Uterus (tissue), 4 donors: ENCODE data around the gene TRIM3. TPM values are rescaled to one million over a fixed set of nuclear protein-coding genes. Genes with fewer than 3 reads are reported as not detected.

Experiments used
- DNase-seq, 2 donors: peaks; one replicate each; pipeline ENCODE4 v3.0.0-alpha.2; 2019 to 2020
- H3K27ac ChIP-seq, 2 donors: fragments of 200-600 bp; sonication (generic); 1 replicate in 1 of 2; 2 replicates in 1 of 2; pipeline ENCODE4 v1.5.1; 2016 to 2018
- H3K27me3 ChIP-seq, 2 donors: fragments of 200-600 bp; sonication (generic); one replicate each; pipeline ENCODE4 v1.5.1; 2018 to 2019; ENCODE audit warnings: control low read depth in 1 of 2
- H3K36me3 ChIP-seq, 2 donors: fragments of 200-600 bp; sonication (generic); one replicate each; pipeline ENCODE4 v1.5.1; 2019; ENCODE audit warnings: control low read depth in 1 of 2
- H3K4me1 ChIP-seq, 2 donors: fragments of 200-600 bp; sonication (generic); one replicate each; pipeline ENCODE4 v1.5.1; 2018 to 2019; ENCODE audit warnings: control low read depth in 1 of 2
- H3K4me3 ChIP-seq, 2 donors: fragments of 200-600 bp; sonication (generic); 1 replicate in 1 of 2; 2 replicates in 1 of 2; pipeline ENCODE4 v1.5.1; 2018 to 2019; ENCODE audit warnings: mild to moderate bottlenecking in 1 of 2
- H3K9me3 ChIP-seq, 2 donors: fragments of 200-600 bp; sonication (generic); one replicate each; pipeline ENCODE4 v1.5.1; 2019; ENCODE audit warnings: control low read depth in 1 of 2
- CTCF ChIP-seq, 4 experiments: fragments of 200-600 bp in 2 of 4; fragments of 450-650 bp in 2 of 4; sonication (generic) in 2 of 4; IDR thresholded peaks; one replicate each; pipeline ENCODE4 v1.5.1; 2016 to 2019; ENCODE audit warnings: antibody characterized with exemption in 4 of 4, mild to moderate bottlenecking in 2 of 4, moderate library complexity in 1 of 4
- POLR2A ChIP-seq, 2 donors: fragments of 450-650 bp; IDR thresholded peaks; one replicate each; pipeline ENCODE4 v1.6.1; 2016; ENCODE audit warnings: antibody characterized with exemption in 2 of 2, mild to moderate bottlenecking in 1 of 2, moderate library complexity in 1 of 2
- intact Hi-C: fragments of 100-400 bp; cut with DNase I; formaldehyde crosslinking; loops from one replicate; pipeline ENCODE4 v1.15.1; 2023; ENCODE audit warnings: low total_unique reads
- total RNA-seq, 4 donors: library from RNA; depleted of rRNA in 3 of 4; stranded (reverse); fragments of >200 nt in 3 of 4; gene quantifications; one replicate each; pipeline versions ENCODE4 v1.1.0 to v1.2.4, GENCODE V29; 2014 to 2023
- donor health status: DM: yes; HTN: yes; CAD: no.

The TRIM3 gene
- total RNA-seq, 4 donors from 2014 or later, result 9.5 to 42.4 (median 29.6) TPM

GRCh38 chr11:6433998-6434660, 39.6 kb downstream of the TRIM3 start:
- H3K36me3 ChIP-seq, result no peaks in the 10 kb centered on the region
- no peak overlapping the region for H3K4me3 ChIP-seq
- no peak for DNase-seq
- TF ChIP-seq POLR2A (IDR thresholded peaks at IDR 0.05) (no peak), CTCF (IDR thresholded peaks at IDR 0.05) (no peak)
- no peaks in the 10 kb centered on the region for H3K27me3 ChIP-seq
- no peaks in the 10 kb centered on the region for H3K9me3 ChIP-seq
- no peaks in the 10 kb centered on the region for H3K4me1 ChIP-seq
- H3K27ac ChIP-seq, result no peak overlapping the region
- intact Hi-C loops, result no loop called here

GRCh38 chr11:6431861-6432260, 41.9 kb downstream of the TRIM3 start:
- intact Hi-C loops, result no loop called here
- DNase-seq, result no peak
- no peak overlapping the region for H3K4me3 ChIP-seq
- H3K27ac ChIP-seq, result no peak overlapping the region
- H3K27me3 ChIP-seq, result no peaks in the 10 kb centered on the region
- no peak for TF ChIP-seq POLR2A (IDR thresholded peaks at IDR 0.05)
- TF ChIP-seq CTCF (IDR thresholded peaks at IDR 0.05), result no peak
- no peaks in the 10 kb centered on the region for H3K9me3 ChIP-seq
- no peaks in the 10 kb centered on the region for H3K36me3 ChIP-seq
- no peaks in the 10 kb centered on the region for H3K4me1 ChIP-seq

- H3K9me3 ChIP-seq, result no peaks in the 10 kb centered on the region
- intact Hi-C loops, result no loop called here
- no peaks in the 10 kb centered on the region for H3K36me3 ChIP-seq
- H3K4me1 ChIP-seq, result no peaks in the 10 kb centered on the region
- no peak overlapping the region for H3K27ac ChIP-seq
- no peaks in the 10 kb centered on the region for H3K27me3 ChIP-seq
- no peak for DNase-seq
- TF ChIP-seq POLR2A (IDR thresholded peaks at IDR 0.05), result no peak
- TF ChIP-seq CTCF (IDR thresholded peaks at IDR 0.05), result no peak
- no peak overlapping the region for H3K4me3 ChIP-seq
These were observed 46.2 kb downstream of the TRIM3 start for GRCh38 chr11:6427516-6427915.

DNA sequence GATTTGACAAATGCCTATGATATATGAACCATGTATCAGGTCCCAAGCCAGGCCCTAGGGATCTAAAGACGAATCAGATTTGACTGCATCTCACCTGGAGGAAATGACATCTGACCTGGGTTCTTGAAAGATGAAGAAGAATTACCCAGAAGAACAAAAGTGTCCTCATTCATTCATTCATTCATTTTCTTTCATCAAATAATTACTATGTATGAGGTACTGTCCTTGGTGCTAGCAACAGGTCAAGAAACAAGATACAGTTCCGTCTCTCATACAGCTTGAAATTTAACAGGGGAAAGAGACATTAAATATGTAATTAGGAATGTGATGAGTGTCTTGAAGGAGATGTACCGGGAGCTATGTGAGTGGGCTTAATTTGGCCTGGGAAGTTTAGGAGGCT, 53.1 kb downstream of the TRIM3 start:
- intact Hi-C loops, result no loop called here
- TF ChIP-seq CTCF (IDR thresholded peaks at IDR 0.05) (no peak), POLR2A (IDR thresholded peaks at IDR 0.05) (no peak)
- Histone ChIP-seq H3K4me1 (peaks cover 0 to 6% of the 10 kb centered on the region in 2 donors), H3K27ac (no peak overlapping the region), H3K9me3 (no peaks in the 10 kb centered on the region), H3K36me3 (no peaks in the 10 kb centered on the region), H3K4me3 (no peak overlapping the region), H3K27me3 (no peaks in the 10 kb centered on the region)
- no peak for DNase-seq

DNA sequence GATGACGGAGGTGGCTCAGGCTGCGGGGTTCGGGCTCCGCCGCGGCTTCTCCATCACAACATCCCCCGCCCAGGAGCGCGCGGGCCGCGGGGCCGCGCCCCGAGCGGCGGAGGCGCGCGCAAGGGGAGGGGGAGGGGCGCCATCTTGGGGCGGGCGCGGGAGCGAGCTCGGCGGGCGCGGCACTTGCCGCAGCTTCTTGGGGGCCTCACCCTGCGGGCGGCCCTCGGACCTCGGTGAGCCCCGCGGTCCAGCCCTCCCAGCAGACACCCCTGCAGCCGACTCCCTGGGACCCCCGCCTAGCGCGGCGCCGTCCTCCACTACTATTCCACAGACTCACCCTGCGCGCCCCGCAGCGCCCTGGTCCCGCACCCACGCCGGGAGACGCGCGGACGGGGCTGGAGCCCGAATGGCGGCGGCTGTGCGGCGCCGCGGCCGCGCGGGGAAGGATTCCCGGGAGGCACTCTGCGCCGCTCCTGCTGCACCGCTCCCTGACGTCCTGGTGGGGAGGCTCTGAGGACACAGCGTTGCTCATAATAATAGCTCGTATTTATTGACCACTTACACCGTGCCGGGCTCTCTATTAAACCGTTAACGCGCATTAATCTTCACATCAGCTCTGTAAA, 54.6 kb downstream of the TRIM3 start, which contains the start of gene APBB1:
Gene APBB1 (minus strand): TSS at position 86 of the 623 bp plus-strand sequence. CDS start 7,747 bp downstream, outside the sequence.
- intact Hi-C loops, result no loop called here
- peak; percentile 65 to 82 for DNase-seq

More for the DNA sequence above, 54.6 kb downstream of the TRIM3 start, which contains the start of gene APBB1:
- no peaks in the 10 kb centered on the region for H3K27me3 ChIP-seq
- H3K36me3 ChIP-seq, result no peaks in the 10 kb centered on the region
- no peaks in the 10 kb centered on the region for H3K9me3 ChIP-seq
- H3K4me1 ChIP-seq, result peaks cover 0 to 6% of the 10 kb centered on the region in 2 donors
- peak within 1 kb of the TSS; percentile 71 to 90 for H3K4me3 ChIP-seq
- peak within 1 kb of the TSS; percentile 94 to 95 for H3K27ac ChIP-seq
- TF ChIP-seq CTCF (IDR thresholded peaks at IDR 0.05) (peak in 2 of 4 experiments; percentile 19 to 28), POLR2A (IDR thresholded peaks at IDR 0.05) (peak; percentile 29 to 74)
